DMS114 treated with DMSO at 0.1 percent for 48 hours (cell line): ENCODE data around the gene SLC66A2.

Source experiments
- DNase-seq: peaks from one replicate; lab custom pipeline; 2025; ENCODE audit not compliant: unreplicated experiment; lab: John Stamatoyannopoulos, UW

SLC66A2 gene

DNA sequence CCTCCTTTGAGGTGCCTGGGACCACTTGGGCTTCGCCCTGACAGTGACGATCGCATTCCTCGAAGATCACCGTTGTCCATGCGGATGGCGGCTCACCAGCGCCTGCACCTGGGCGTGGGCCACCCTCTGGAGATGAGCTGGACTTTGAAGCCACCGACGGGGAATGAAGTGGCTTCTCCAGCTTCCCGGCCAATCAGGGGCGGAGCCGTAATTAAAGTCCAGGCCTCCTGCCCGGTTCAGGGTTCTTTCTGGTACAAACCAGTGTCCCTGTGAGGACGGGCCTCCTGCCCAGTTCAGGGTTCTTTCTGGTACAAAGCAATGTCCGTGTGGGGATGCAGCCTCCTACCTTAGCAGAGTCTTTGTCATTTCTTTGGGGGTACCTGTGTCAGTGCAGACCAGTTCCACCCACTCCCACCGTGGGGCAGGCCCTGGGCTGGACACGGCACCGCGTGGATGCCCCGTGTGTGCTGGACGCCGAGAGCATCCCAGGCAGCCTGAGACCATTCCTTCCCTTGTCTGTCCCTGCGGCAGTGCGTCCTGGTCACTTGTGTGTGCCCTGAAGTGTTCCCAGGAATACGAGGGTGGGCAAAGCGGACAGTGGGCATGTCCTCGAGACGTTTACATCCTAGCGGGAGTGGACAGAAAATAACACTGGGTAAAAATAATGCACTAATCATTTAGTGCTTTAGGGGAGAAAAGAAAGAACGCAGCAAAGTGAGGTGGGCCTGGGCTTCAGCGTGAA lies 98.7 kb downstream of the SLC66A2 start:
- DNase-seq: no peak
